Gastrocnemius medialis (tissue), 4 donors: Measurements from ENCODE around the gene AGAP1.

ENCODE experiments used
- POLR2A ChIP-seq, 2 donors: fragments of 450-650 bp; IDR thresholded peaks; one replicate each; pipeline ENCODE4 v1.6.1; 2017; ENCODE audit warnings: antibody characterized with exemption in 2 of 2, mild to moderate bottlenecking in 2 of 2, moderate library complexity in 2 of 2
- TF ChIP-seq, protein P1 (sequence below), 5 experiments: fragments of 450-650 bp in 3 of 5; fragments of 200-600 bp in 2 of 5; sonication (generic) in 2 of 5; IDR thresholded peaks in 4 of 5; conservative IDR thresholded peaks in 1 of 5; 1 replicate in 4 of 5; 2 replicates in 1 of 5; pipeline ENCODE4 v1.5.1; 2016 to 2019; ENCODE audit warnings: antibody characterized with exemption in 5 of 5, mild to moderate bottlenecking in 3 of 5, moderate library complexity in 3 of 5

DNA sequence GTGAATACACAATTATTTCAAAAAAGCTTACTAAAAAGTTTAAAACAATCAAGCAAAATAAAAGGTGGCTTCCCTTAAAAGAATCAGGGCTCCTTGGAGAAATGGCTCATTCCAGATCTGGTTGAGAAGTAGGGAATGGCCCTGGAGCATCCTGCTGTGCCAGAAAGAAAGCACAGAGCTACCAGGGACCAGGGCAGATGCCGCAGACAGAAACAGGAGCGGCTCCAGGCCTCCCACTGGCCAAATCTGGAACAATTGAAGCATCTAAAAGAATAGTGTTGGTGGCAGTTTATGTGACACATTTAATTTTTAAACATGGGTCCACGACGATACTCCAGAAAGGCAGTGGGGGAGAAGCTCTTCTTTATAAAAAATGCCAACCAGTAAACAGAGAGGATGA is 598.9 kb downstream of the AGAP1 start:
- TF ChIP-seq, protein P1, sequence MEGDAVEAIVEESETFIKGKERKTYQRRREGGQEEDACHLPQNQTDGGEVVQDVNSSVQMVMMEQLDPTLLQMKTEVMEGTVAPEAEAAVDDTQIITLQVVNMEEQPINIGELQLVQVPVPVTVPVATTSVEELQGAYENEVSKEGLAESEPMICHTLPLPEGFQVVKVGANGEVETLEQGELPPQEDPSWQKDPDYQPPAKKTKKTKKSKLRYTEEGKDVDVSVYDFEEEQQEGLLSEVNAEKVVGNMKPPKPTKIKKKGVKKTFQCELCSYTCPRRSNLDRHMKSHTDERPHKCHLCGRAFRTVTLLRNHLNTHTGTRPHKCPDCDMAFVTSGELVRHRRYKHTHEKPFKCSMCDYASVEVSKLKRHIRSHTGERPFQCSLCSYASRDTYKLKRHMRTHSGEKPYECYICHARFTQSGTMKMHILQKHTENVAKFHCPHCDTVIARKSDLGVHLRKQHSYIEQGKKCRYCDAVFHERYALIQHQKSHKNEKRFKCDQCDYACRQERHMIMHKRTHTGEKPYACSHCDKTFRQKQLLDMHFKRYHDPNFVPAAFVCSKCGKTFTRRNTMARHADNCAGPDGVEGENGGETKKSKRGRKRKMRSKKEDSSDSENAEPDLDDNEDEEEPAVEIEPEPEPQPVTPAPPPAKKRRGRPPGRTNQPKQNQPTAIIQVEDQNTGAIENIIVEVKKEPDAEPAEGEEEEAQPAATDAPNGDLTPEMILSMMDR (IDR thresholded peaks at IDR 0.05 in 4 of 5, conservative IDR thresholded peaks at IDR 0.05 in 1 of 5) = no peak
- TF ChIP-seq POLR2A (IDR thresholded peaks at IDR 0.05) = no peak
